ENCODE results near the gene MAPKBP1. TPM values are rescaled to one million over a fixed set of nuclear protein-coding genes. Genes with fewer than 3 reads are reported as not detected.

The MAPKBP1 gene
- total and polyA plus RNA-seq, 2 of the 4 experiments (the other 2 are of a cell fraction), result 12.5 to 15.3 TPM

GRCh38 chr15:41804361-41804760, 30.1 kb downstream of the MAPKBP1 start:
- in situ Hi-C loops (cut with MboI; ENCODE audit: low sequenced_read_pairs) (no loop called here), dilution Hi-C loops (cut with HindIII; ENCODE audit: low sequenced_read_pairs, unreplicated experiment) (no loop called here), intact Hi-C loops (cut with micrococcal nuclease) (no loop called here)
- H4K91ac ChIP-seq (ENCODE audit: insufficient read depth, low read depth, low read length), result no peak overlapping the region
- H3K56ac ChIP-seq (ENCODE audit: extremely low read depth, insufficient read depth, low read length), result no peak overlapping the region
- H3K9me3 ChIP-seq (ENCODE audit: control insufficient read depth, insufficient read depth, low read length), result no peaks in the 10 kb centered on the region
- no peak overlapping the region for H3K4me3 ChIP-seq (ENCODE audit: insufficient read depth, low read depth, low read length)
- CTCF ChIA-PET, result no interaction called here
- no peak overlapping the region for H4K5ac ChIP-seq (ENCODE audit: low read depth, low read length)
- H3K79me1 ChIP-seq (ENCODE audit: low read depth in 1 of 2, low read length in 2 of 2), result peaks cover 33 to 74% of the 10 kb centered on the region in 2 experiments
- H3K18ac ChIP-seq (ENCODE audit: low read depth, low read length), result no peak overlapping the region
- no peak overlapping the region for H2AK5ac ChIP-seq (ENCODE audit: low read depth, low read length)
- no peak overlapping the region for H3K4ac ChIP-seq (ENCODE audit: low read depth, low read length)
- peaks cover 25% of the 10 kb centered on the region for H3K9me1 ChIP-seq (ENCODE audit: insufficient read depth, low read length)
- no peak overlapping the region for H2BK20ac ChIP-seq (ENCODE audit: low read depth, low read length)
- H2AK9ac ChIP-seq (replicated peaks; ENCODE audit: low read depth, low read length, poor library complexity), result no peak overlapping the region
- no TSS peak for BruUV-seq (replicated peaks)
- H4K20me1 ChIP-seq (ENCODE audit: insufficient read depth, low read length), result 0 out of 2 replicates have a peak, but pooled peaks cover 3% of the 10 kb centered on the region
- POLR2A ChIA-PET (ENCODE audit: unreplicated experiment), result no interaction called here
- no peak overlapping the region for H3K9ac ChIP-seq (ENCODE audit: low read depth, low read length)
- H3K4me1 ChIP-seq (ENCODE audit: control insufficient read depth, insufficient read depth, low read length), result peaks cover 4% of the 10 kb centered on the region
- no peak overlapping the region for H3K4me2 ChIP-seq (ENCODE audit: low read depth, low read length)
- DNase-seq (no peak), ATAC-seq (ENCODE audit: low read depth) (no peak)
- no peak overlapping the region for H2AFZ ChIP-seq (replicated peaks; ENCODE audit: low read length, poor library complexity)
- peaks cover 12% of the 10 kb centered on the region for H3K36me3 ChIP-seq (ENCODE audit: control insufficient read depth, insufficient read depth, low read length)
- TF ChIP-seq POLR2A (IDR thresholded peaks at IDR 0.05; ENCODE audit: low read depth, low read length) (no peak), RCOR1 (IDR thresholded peaks at IDR 0.05; ENCODE audit: insufficient replicate concordance, low read length) (no peak), MAFK (IDR thresholded peaks at IDR 0.05; ENCODE audit: low read depth, low read length) (no peak), MAZ (IDR thresholded peaks at IDR 0.05; ENCODE audit: borderline replicate concordance, low read depth, low read length) (no peak), SMC3 (IDR thresholded peaks at IDR 0.05; ENCODE audit: low read depth, low read length) (no peak)
- TF ChIP-seq, protein P1, sequence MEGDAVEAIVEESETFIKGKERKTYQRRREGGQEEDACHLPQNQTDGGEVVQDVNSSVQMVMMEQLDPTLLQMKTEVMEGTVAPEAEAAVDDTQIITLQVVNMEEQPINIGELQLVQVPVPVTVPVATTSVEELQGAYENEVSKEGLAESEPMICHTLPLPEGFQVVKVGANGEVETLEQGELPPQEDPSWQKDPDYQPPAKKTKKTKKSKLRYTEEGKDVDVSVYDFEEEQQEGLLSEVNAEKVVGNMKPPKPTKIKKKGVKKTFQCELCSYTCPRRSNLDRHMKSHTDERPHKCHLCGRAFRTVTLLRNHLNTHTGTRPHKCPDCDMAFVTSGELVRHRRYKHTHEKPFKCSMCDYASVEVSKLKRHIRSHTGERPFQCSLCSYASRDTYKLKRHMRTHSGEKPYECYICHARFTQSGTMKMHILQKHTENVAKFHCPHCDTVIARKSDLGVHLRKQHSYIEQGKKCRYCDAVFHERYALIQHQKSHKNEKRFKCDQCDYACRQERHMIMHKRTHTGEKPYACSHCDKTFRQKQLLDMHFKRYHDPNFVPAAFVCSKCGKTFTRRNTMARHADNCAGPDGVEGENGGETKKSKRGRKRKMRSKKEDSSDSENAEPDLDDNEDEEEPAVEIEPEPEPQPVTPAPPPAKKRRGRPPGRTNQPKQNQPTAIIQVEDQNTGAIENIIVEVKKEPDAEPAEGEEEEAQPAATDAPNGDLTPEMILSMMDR (conservative IDR thresholded peaks at IDR 0.05; ENCODE audit: low read depth, low read length), result no peak
- WGBS, 2 experiments (ENCODE audit: extremely low coverage in 2 of 2, insufficient read length in 1 of 2), result no CpG with 5 or more reads among the region's 2 CpGs
- no peak overlapping the region for H3K27ac ChIP-seq (ENCODE audit: insufficient read depth, low read length)
- H2BK5ac ChIP-seq (ENCODE audit: low read depth, low read length, poor library complexity, severe bottlenecking), result no peak overlapping the region
- no peaks in the 10 kb centered on the region for H3K27me3 ChIP-seq (ENCODE audit: control insufficient read depth, insufficient read depth, low read length)
- no peak overlapping the region for H4K8ac ChIP-seq (ENCODE audit: low read depth in 2 of 2, low read length in 2 of 2)
- no peak overlapping the region for H2BK15ac ChIP-seq (ENCODE audit: low read depth, low read length)
- H2BK120ac ChIP-seq (ENCODE audit: low read depth, low read length), result no peak overlapping the region
- 0 out of 2 replicates have a peak overlapping the region, but pooled peaks have one; percentile 4 for H3K23ac ChIP-seq (ENCODE audit: low read depth, low read length)
- H3K14ac ChIP-seq (replicated peaks; ENCODE audit: low read depth, low read length), result no peak overlapping the region
